BJ (cell line): Measurements from ENCODE around the gene PLEKHA5. TPM values are rescaled to one million over a fixed set of nuclear protein-coding genes. Genes with fewer than 3 reads are reported as not detected.

Experiments used
- CTCF ChIA-PET: fragments of 350-600 bp; formaldehyde crosslinking; extraction: SDS; loops from one replicate; lab custom pipeline; 2021; ENCODE audit warnings: antibody characterized with exemption, inconsistent platforms; lab: Yijun Ruan, JAX
- POLR2A ChIA-PET: fragments of 300-600 bp; sonication (Branson Sonifier 250); formaldehyde crosslinking; extraction: SDS; loops from one replicate; lab custom pipeline; 2021; ENCODE audit warnings: antibody characterized with exemption; lab: Charles Lee
- DNase-seq: peaks from one replicate; pipeline ENCODE4 v3.0.0-alpha.2; 2011; ENCODE audit warnings: low read depth
- H3K27me3 ChIP-seq: 2 replicates; pipeline ENCODE4 v1.6.0; 2011; ENCODE audit warnings: low read length; ENCODE audit not compliant: control insufficient read depth, insufficient read depth
- H3K36me3 ChIP-seq: 2 replicates; pipeline ENCODE4 v1.5.1; 2011; ENCODE audit warnings: low read length; ENCODE audit not compliant: control insufficient read depth, insufficient read depth
- H3K4me3 ChIP-seq: 2 replicates; pipeline ENCODE4 v1.5.1; 2011; ENCODE audit warnings: low read depth, mild to moderate bottlenecking, control low read depth, low read length
- polyA plus RNA-seq: library from polyadenylated mRNA; depleted of rRNA; stranded (reverse); fragments of >200 nt; gene quantifications from 2 replicates; pipeline ENCODE4 v1.2.3, GENCODE V29; 2011
- TF ChIP-seq, protein P1 (sequence below): IDR thresholded peaks from 2 replicates; pipeline ENCODE4 v1.5.1; 2011; ENCODE audit warnings: low read depth, mild to moderate bottlenecking, control low read depth, inconsistent platforms, low read length, moderate library complexity; ENCODE audit not compliant: insufficient read depth

The PLEKHA5 gene
- polyA plus RNA-seq, 1 experiment, result 5.8 TPM

DNA sequence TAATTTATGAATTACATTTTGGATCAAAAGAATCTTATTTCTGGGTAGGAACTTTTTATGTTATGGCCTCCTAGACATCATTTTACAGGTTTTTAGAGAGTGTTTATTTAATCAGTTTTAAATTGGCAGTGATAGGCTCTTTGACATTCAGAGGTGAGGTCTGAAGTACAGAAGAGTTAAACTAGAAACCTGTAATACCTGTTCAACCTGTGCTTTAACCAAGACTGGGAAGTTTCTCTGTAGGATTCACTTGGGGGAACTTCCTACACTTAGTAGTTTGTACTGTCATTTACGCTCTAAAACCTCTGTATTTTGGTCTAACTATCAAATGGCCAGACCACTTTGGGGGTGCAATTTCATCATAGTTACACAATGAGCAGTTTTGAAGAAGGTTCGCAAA, 35.9 kb downstream of the PLEKHA5 start:
- TF ChIP-seq, protein P1, sequence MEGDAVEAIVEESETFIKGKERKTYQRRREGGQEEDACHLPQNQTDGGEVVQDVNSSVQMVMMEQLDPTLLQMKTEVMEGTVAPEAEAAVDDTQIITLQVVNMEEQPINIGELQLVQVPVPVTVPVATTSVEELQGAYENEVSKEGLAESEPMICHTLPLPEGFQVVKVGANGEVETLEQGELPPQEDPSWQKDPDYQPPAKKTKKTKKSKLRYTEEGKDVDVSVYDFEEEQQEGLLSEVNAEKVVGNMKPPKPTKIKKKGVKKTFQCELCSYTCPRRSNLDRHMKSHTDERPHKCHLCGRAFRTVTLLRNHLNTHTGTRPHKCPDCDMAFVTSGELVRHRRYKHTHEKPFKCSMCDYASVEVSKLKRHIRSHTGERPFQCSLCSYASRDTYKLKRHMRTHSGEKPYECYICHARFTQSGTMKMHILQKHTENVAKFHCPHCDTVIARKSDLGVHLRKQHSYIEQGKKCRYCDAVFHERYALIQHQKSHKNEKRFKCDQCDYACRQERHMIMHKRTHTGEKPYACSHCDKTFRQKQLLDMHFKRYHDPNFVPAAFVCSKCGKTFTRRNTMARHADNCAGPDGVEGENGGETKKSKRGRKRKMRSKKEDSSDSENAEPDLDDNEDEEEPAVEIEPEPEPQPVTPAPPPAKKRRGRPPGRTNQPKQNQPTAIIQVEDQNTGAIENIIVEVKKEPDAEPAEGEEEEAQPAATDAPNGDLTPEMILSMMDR, result no peak
- no peak overlapping the region for H3K4me3 ChIP-seq
- no peaks in the 10 kb centered on the region for H3K36me3 ChIP-seq
- no peaks in the 10 kb centered on the region for H3K27me3 ChIP-seq
- no peak for DNase-seq
- ChIA-PET POLR2A (no interaction called here), CTCF (no interaction called here)

DNA sequence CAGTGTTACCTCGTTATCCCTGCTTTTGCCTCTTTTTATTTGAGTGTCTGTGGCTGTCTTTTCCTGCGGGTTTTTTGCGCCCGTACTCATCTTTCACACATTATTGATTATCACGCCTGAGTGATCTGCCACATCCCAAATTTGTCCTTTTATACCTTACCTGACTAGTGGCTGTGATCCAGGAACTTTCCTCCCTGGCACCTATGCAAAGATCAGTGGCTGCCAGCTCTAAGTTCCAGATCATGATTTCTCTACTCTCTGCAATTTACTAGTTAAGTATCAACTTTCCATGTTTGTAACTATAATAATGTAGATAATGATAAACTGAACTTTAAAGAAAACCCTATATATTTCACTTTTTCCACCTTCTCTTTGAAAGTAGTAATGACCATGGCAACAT, 36.9 kb downstream of the PLEKHA5 start:
- Histone ChIP-seq H3K36me3 (no peaks in the 10 kb centered on the region), H3K4me3 (no peak overlapping the region), H3K27me3 (no peaks in the 10 kb centered on the region)
- TF ChIP-seq, protein P1, result no peak
- DNase-seq, result no peak
- ChIA-PET POLR2A (no interaction called here), CTCF (interaction anchor here (1.3 to 1.7 kb wide), 2 partner anchors 17 to 20 kb away, joined by 4 read pairs; no protein-coding TSS in a partner anchor)

DNA sequence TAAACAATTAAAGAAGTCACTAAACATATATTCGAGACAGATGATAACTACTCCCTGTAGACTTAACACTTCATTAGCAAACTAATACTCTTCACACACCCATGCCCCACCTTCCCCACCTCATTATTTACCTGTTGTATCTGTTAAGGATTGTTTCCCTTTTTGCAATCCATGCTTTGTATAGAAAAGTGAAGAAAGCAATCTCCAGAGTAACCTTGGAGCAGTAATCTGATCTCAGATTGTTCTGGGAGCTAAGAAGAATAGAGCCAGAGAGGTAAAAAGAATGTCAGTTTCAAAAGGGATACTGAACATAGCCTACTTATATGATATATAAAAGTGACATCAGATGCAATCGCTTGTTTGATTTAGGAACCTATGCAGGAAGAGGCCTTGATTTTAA, 37.4 kb downstream of the PLEKHA5 start:
- Histone ChIP-seq H3K36me3 (no peaks in the 10 kb centered on the region), H3K27me3 (no peaks in the 10 kb centered on the region), H3K4me3 (no peak overlapping the region)
- CTCF ChIA-PET, result interaction anchor here (1.3 to 1.7 kb wide), 2 partner anchors 16 to 20 kb away, joined by 4 read pairs; no protein-coding TSS in a partner anchor
- no peak for DNase-seq
- TF ChIP-seq, protein P1, result no peak
- POLR2A ChIA-PET, result no interaction called here

DNA sequence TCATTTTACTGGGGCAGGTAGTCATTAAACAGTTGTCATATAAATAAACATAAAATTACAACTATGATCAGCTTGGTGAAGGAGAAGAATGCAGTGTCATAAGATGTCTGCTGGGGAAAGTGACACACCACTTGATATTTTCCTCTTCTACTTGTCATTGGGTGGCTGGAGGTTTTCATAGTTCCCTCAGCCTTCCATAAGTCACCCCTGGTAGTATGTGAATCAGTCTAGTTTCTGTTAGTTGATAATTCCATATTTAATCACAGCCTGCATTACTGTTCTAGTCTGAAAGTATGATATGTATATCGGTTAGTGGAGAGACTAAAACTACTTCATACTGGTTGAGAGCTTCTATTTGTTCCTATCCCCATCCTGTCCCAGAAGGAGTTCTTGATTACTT, 38.2 kb downstream of the PLEKHA5 start:
- Histone ChIP-seq H3K27me3 (no peaks in the 10 kb centered on the region), H3K36me3 (no peaks in the 10 kb centered on the region), H3K4me3 (no peak overlapping the region)
- ChIA-PET POLR2A (no interaction called here), CTCF (interaction anchor here (1.3 to 1.7 kb wide), 2 partner anchors 16 to 19 kb away, joined by 4 read pairs; no protein-coding TSS in a partner anchor)
- TF ChIP-seq, protein P1, result no peak
- no peak for DNase-seq

DNA sequence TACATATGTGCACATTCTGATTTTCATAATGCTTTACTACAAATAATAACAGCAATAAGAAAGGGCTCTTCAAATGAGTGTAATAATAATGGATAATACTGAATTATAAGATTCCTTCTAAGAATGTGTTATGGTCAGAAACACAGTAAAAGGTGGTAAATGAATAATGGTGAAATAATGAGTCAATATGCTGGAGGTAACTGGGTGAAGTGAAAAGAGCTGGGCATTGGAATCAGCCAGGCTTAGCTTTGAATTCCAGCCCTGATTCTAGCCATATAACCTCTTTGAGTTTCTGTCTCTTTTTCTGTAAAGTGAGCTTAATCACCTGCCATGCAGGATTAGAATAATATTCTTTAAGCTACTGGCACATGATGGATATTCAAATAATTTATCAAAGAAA, 39.1 kb downstream of the PLEKHA5 start:
- Histone ChIP-seq H3K36me3 (no peaks in the 10 kb centered on the region), H3K27me3 (no peaks in the 10 kb centered on the region), H3K4me3 (no peak overlapping the region)
- CTCF ChIA-PET, result no interaction called here
- POLR2A ChIA-PET, result no interaction called here
- DNase-seq, result no peak
- TF ChIP-seq, protein P1, result no peak
